ENCODE data around the gene FOXP1. TPM values are rescaled to one million over a fixed set of nuclear protein-coding genes. Genes with fewer than 3 reads are reported as not detected.

The FOXP1 gene
- total RNA-seq = 195 and 198 TPM in 2 replicates
- long read RNA-seq, transcript FOXP1-244 (16 exons, 2,782 nt) = minor isoform, 6 of 133 reads
- long read RNA-seq, transcript FOXP1-220 (15 exons, 1,910 nt) = minor isoform, 8 of 133 reads
- long read RNA-seq, transcript FOXP1-273 (15 exons, 1,948 nt) = minor isoform, 8 of 133 reads
- long read RNA-seq, transcript FOXP1-265 (16 exons, 2,405 nt) = major isoform, 19 of 133 reads
- long read RNA-seq, partial matches to known transcripts = 20 of 133 reads
- long read RNA-seq, other reads (novel, unspliced or antisense) = 66 of 133 reads

DNA sequence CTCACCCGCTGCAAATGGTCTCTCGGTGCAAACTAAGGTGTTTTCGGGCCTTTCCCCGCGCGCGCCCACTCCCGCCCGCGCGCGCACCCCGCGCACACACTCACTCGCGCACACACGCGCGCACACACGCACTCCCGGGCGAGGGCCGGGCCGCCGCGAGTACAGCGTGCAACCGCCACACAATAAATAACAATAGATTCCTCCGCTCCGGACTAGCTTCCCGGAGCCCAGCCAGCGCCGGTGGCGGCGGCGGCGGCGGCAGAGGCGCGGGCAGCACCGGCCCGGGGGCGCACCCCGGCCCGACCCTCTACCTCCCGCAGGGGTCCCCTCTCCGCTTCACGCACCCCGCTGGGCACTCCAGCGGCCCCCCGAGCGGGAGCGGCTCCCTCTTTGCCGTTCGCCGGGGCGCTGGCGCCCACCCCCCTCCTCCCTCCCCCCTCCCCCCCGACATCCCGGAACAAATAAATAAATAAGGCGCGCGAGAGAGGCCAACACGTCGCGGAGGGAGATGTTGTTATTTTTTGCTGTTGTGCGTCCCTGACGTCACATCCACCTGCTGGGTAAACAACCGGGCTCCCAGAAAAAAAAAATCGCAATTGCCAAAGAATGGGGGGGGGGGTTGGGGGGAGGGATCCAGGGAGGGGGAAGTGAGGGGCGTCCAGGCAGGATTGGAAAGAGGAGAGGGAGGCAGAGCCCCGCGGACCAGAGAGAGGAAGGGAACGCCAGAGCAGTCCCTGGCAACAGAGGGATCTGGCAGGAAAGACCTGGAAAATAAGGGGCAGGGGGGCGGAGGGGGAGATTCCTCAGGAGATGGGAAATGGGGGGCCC, at the start of gene FOXP1:
Gene FOXP1 (minus strand): TSS at position 163 of the 828 bp plus-strand sequence. CDS start 385,347 bp downstream, outside the sequence.
- peaks cover 54% of the 10 kb centered on the region for H3K4me1 Mint-ChIP-seq (ENCODE audit: unreplicated experiment)
- H3K36me3 Mint-ChIP-seq (ENCODE audit: unreplicated experiment) = peaks cover 4% of the 10 kb centered on the region
- peak within 1 kb of the TSS; percentile 93 for H3K4me3 Mint-ChIP-seq (ENCODE audit: unreplicated experiment)
- no peaks in the 10 kb centered on the region for H3K27me3 Mint-ChIP-seq (ENCODE audit: unreplicated experiment)
- peak; percentile 89 for DNase-seq (ENCODE audit: extremely low spot score, unreplicated experiment)
- peak within 1 kb of the TSS; percentile 99 for H3K27ac Mint-ChIP-seq (ENCODE audit: unreplicated experiment)
- H3K9me3 Mint-ChIP-seq (ENCODE audit: unreplicated experiment) = no peaks in the 10 kb centered on the region
- TF ChIP-seq, protein P1, sequence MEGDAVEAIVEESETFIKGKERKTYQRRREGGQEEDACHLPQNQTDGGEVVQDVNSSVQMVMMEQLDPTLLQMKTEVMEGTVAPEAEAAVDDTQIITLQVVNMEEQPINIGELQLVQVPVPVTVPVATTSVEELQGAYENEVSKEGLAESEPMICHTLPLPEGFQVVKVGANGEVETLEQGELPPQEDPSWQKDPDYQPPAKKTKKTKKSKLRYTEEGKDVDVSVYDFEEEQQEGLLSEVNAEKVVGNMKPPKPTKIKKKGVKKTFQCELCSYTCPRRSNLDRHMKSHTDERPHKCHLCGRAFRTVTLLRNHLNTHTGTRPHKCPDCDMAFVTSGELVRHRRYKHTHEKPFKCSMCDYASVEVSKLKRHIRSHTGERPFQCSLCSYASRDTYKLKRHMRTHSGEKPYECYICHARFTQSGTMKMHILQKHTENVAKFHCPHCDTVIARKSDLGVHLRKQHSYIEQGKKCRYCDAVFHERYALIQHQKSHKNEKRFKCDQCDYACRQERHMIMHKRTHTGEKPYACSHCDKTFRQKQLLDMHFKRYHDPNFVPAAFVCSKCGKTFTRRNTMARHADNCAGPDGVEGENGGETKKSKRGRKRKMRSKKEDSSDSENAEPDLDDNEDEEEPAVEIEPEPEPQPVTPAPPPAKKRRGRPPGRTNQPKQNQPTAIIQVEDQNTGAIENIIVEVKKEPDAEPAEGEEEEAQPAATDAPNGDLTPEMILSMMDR (IDR thresholded peaks at IDR 0.05) = no peak

DNA sequence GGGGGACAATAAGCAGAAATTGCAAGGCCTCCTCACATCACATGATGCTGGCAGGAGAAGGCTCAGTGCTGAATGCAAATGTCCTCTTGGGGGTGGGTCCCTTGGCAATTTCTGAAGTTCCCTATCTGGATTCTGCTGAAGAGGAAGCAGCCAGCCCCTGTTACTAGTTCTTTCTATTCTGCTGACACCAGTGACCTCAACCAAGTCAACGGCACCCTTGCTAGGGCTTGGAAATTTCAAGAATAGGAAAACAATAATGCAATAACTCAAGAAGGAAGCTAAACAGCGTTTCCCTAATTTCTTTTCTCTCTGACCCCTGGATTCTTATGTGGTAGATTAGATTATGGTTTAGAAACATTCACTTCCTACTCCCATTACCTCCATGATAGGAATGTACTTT, 46.2 kb upstream of the FOXP1 start:
- no peak overlapping the region for H3K27ac Mint-ChIP-seq (ENCODE audit: unreplicated experiment)
- no peak for DNase-seq (ENCODE audit: extremely low spot score, unreplicated experiment)
- no peaks in the 10 kb centered on the region for H3K36me3 Mint-ChIP-seq (ENCODE audit: unreplicated experiment)
- H3K4me1 Mint-ChIP-seq (ENCODE audit: unreplicated experiment) = no peaks in the 10 kb centered on the region
- no peak overlapping the region for H3K4me3 Mint-ChIP-seq (ENCODE audit: unreplicated experiment)
- TF ChIP-seq, protein P1 (IDR thresholded peaks at IDR 0.05) = no peak
- peaks cover 3% of the 10 kb centered on the region for H3K9me3 Mint-ChIP-seq (ENCODE audit: unreplicated experiment)
- no peaks in the 10 kb centered on the region for H3K27me3 Mint-ChIP-seq (ENCODE audit: unreplicated experiment)

DNA sequence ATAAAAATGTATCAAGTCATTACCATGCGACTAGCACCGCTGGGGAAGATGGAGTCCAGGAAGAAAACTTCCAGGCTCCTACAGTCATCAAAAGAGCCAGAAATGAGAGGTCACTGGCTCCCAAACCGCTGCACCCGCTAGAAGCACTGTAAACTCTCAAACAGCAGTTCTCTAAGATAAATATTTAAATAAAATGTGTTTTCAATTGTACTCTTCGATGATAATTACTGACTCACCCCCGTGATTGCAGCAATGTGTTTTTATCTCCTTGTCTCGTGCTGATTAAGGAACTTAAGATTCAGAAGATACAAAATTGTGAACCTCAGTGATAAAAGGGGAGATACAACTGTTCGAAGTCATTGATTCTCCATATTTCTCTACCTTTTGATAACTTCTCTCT, 45.8 kb upstream of the FOXP1 start:
- Mint-ChIP-seq H3K27me3 (ENCODE audit: unreplicated experiment) (no peaks in the 10 kb centered on the region), H3K4me1 (ENCODE audit: unreplicated experiment) (no peaks in the 10 kb centered on the region), H3K36me3 (ENCODE audit: unreplicated experiment) (no peaks in the 10 kb centered on the region), H3K9me3 (ENCODE audit: unreplicated experiment) (peaks cover 3% of the 10 kb centered on the region), H3K4me3 (ENCODE audit: unreplicated experiment) (no peak overlapping the region), H3K27ac (ENCODE audit: unreplicated experiment) (no peak overlapping the region)
- TF ChIP-seq, protein P1 (IDR thresholded peaks at IDR 0.05) = no peak
- no peak for DNase-seq (ENCODE audit: extremely low spot score, unreplicated experiment)

DNA sequence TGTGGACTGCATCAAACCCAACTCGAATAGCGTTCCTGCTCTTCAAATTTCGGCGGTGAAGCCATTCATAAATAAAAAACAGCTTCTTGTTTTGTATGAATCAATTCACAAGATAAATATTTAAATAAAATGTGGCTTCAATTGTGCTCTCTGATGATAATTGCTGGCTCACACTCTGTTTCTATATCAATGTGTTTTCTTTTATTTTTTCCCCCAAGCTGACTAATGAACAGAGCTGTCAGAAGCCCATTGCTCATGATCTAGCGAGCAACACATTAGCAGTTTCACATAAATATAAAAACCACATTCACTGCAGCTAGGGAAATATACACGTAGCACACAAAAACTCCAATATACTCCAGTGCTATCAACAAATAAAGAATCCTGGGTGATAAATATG, 45.0 kb upstream of the FOXP1 start:
- no peaks in the 10 kb centered on the region for H3K4me1 Mint-ChIP-seq (ENCODE audit: unreplicated experiment)
- H3K27me3 Mint-ChIP-seq (ENCODE audit: unreplicated experiment) = no peaks in the 10 kb centered on the region
- no peak overlapping the region for H3K4me3 Mint-ChIP-seq (ENCODE audit: unreplicated experiment)
- no peak for DNase-seq (ENCODE audit: extremely low spot score, unreplicated experiment)
- no peak overlapping the region for H3K27ac Mint-ChIP-seq (ENCODE audit: unreplicated experiment)
- TF ChIP-seq, protein P1 (IDR thresholded peaks at IDR 0.05) = no peak
- peaks cover 3% of the 10 kb centered on the region for H3K9me3 Mint-ChIP-seq (ENCODE audit: unreplicated experiment)
- H3K36me3 Mint-ChIP-seq (ENCODE audit: unreplicated experiment) = no peaks in the 10 kb centered on the region

DNA sequence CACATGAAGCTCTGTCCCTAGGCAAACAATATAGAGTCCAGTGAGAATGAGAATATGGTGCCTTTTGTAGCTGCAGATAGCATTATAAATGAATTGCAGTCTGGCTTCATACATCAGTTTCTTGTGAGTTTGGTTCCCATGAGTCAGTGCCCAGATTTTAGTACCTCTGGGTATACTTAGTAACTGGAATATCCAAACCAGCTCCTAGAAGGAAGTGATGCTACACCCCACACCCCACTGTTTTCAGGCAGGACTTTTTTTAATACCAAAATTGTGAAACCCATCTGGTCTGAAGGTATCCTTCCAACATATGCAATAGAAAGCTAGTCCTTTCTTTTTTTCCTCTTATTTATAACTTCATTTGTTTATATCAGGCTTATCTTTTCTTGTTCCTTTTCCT, 42.1 kb upstream of the FOXP1 start:
- H3K9me3 Mint-ChIP-seq (ENCODE audit: unreplicated experiment) = peaks cover 3% of the 10 kb centered on the region
- H3K27ac Mint-ChIP-seq (ENCODE audit: unreplicated experiment) = no peak overlapping the region
- peaks cover 9% of the 10 kb centered on the region for H3K27me3 Mint-ChIP-seq (ENCODE audit: unreplicated experiment)
- TF ChIP-seq, protein P1 (IDR thresholded peaks at IDR 0.05) = no peak
- no peak for DNase-seq (ENCODE audit: extremely low spot score, unreplicated experiment)
- no peaks in the 10 kb centered on the region for H3K4me1 Mint-ChIP-seq (ENCODE audit: unreplicated experiment)
- no peak overlapping the region for H3K4me3 Mint-ChIP-seq (ENCODE audit: unreplicated experiment)
- H3K36me3 Mint-ChIP-seq (ENCODE audit: unreplicated experiment) = no peaks in the 10 kb centered on the region
